ENCODE results near the gene SORCS3.

Gene SORCS3

GRCh38 chr10:105071980-105072379, 430.9 kb downstream of the SORCS3 start:
- Histone ChIP-seq H3K36me3 (replicated peaks; ENCODE audit: insufficient read depth, low read length) (no peaks in the 10 kb centered on the region), H4K20me1 (ENCODE audit: insufficient read depth, low read length) (no peaks in the 10 kb centered on the region), H3K9me2 (replicated peaks; ENCODE audit: insufficient read depth, low read length) (no peaks in the 10 kb centered on the region), H3K27ac (ENCODE audit: low read length) (no peak overlapping the region), H3K4me2 (ENCODE audit: low read depth, low read length) (no peak overlapping the region), H3K9me3 (replicated peaks; ENCODE audit: insufficient read depth, low read length) (no peaks in the 10 kb centered on the region), H3F3A (ENCODE audit: insufficient read depth, low read length) (no peaks in the 10 kb centered on the region), H3K9ac (ENCODE audit: low read length) (no peak overlapping the region), H3K4me1 (ENCODE audit: low read length) (no peaks in the 10 kb centered on the region), H3K4me3 (ENCODE audit: low read length) (no peak overlapping the region), H3K27me3 (replicated peaks; ENCODE audit: insufficient read depth, low read length) (no peaks in the 10 kb centered on the region), H3K79me2 (ENCODE audit: low read length) (no peaks in the 10 kb centered on the region), H2AFZ (ENCODE audit: low read length) (no peak overlapping the region)
- DNase-seq: no peak
- no peak for TF ChIP-seq EZH2phosphoT487 (IDR thresholded peaks at IDR 0.05; ENCODE audit: low read length)
- TF ChIP-seq CTCF (IDR thresholded peaks at IDR 0.05; ENCODE audit: low read length): no peak
- TF ChIP-seq EZH2 (optimal IDR thresholded peaks at IDR 0.05; ENCODE audit: low read depth, low read length): no peak

GRCh38 chr10:105073999-105074398, 432.9 kb downstream of the SORCS3 start:
- no peaks in the 10 kb centered on the region for H4K20me1 ChIP-seq (ENCODE audit: insufficient read depth, low read length)
- no peaks in the 10 kb centered on the region for H3F3A ChIP-seq (ENCODE audit: insufficient read depth, low read length)
- no peaks in the 10 kb centered on the region for H3K4me1 ChIP-seq (ENCODE audit: low read length)
- H3K36me3 ChIP-seq (replicated peaks; ENCODE audit: insufficient read depth, low read length): no peaks in the 10 kb centered on the region
- no peak for DNase-seq
- H3K4me3 ChIP-seq (ENCODE audit: low read length): no peak overlapping the region
- H3K9ac ChIP-seq (ENCODE audit: low read length): no peak overlapping the region
- H3K4me2 ChIP-seq (ENCODE audit: low read depth, low read length): no peak overlapping the region
- H3K27ac ChIP-seq (ENCODE audit: low read length): no peak overlapping the region
- no peaks in the 10 kb centered on the region for H3K27me3 ChIP-seq (replicated peaks; ENCODE audit: insufficient read depth, low read length)
- no peaks in the 10 kb centered on the region for H3K9me2 ChIP-seq (replicated peaks; ENCODE audit: insufficient read depth, low read length)
- no peak overlapping the region for H2AFZ ChIP-seq (ENCODE audit: low read length)
- TF ChIP-seq EZH2 (optimal IDR thresholded peaks at IDR 0.05; ENCODE audit: low read depth, low read length) (no peak), EZH2phosphoT487 (IDR thresholded peaks at IDR 0.05; ENCODE audit: low read length) (no peak), CTCF (IDR thresholded peaks at IDR 0.05; ENCODE audit: low read length) (no peak)
- H3K79me2 ChIP-seq (ENCODE audit: low read length): no peaks in the 10 kb centered on the region
- no peaks in the 10 kb centered on the region for H3K9me3 ChIP-seq (replicated peaks; ENCODE audit: insufficient read depth, low read length)

- DNase-seq: no peak
- Histone ChIP-seq H3K4me1 (ENCODE audit: low read length) (no peaks in the 10 kb centered on the region), H3K9me3 (replicated peaks; ENCODE audit: insufficient read depth, low read length) (no peaks in the 10 kb centered on the region), H3K79me2 (ENCODE audit: low read length) (no peaks in the 10 kb centered on the region), H3K4me3 (ENCODE audit: low read length) (no peak overlapping the region), H3K9ac (ENCODE audit: low read length) (no peak overlapping the region), H3K9me2 (replicated peaks; ENCODE audit: insufficient read depth, low read length) (no peaks in the 10 kb centered on the region), H3K36me3 (replicated peaks; ENCODE audit: insufficient read depth, low read length) (no peaks in the 10 kb centered on the region), H2AFZ (ENCODE audit: low read length) (no peak overlapping the region), H3K27ac (ENCODE audit: low read length) (no peak overlapping the region), H3K27me3 (replicated peaks; ENCODE audit: insufficient read depth, low read length) (no peaks in the 10 kb centered on the region), H3K4me2 (ENCODE audit: low read depth, low read length) (no peak overlapping the region), H4K20me1 (ENCODE audit: insufficient read depth, low read length) (no peaks in the 10 kb centered on the region), H3F3A (ENCODE audit: insufficient read depth, low read length) (no peaks in the 10 kb centered on the region)
- no peak for TF ChIP-seq EZH2phosphoT487 (IDR thresholded peaks at IDR 0.05; ENCODE audit: low read length)
- TF ChIP-seq EZH2 (optimal IDR thresholded peaks at IDR 0.05; ENCODE audit: low read depth, low read length): no peak
- no peak for TF ChIP-seq CTCF (IDR thresholded peaks at IDR 0.05; ENCODE audit: low read length)
These were observed 433.9 kb downstream of the SORCS3 start for GRCh38 chr10:105075031-105075430.

Data from MM.1S (cell line).